ENCODE results near the gene FADS3. TPM values are rescaled to one million over a fixed set of nuclear protein-coding genes. Genes with fewer than 3 reads are reported as not detected.

FADS3 gene
- total and polyA plus RNA-seq, 2 of the 13 experiments (the other 11 are each of a cell fraction or from before 2014, with no cell fraction given), result 13.4 to 23.2 TPM

DNA sequence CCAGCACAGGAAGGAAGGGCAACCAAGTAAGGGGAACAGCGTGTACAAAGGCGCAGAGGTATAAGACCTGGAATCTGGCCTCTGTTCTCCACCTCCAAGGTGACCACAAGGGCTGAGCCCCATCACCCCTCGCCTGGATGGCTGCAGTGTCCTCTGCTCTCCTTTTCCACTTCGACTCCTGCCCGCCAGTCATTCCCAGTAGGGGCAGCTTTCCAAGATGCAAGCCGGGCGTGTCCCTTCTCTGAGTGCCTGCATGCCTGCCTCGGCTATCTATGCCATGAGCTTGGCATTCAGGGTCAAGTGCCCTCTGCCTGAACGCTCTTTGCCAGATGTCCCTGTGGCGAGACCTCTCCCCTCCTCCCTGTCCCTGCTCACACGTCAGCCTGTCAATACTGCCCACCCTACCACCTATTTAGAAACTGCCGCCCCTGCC is 17.0 kb downstream of the FADS3 start:
- Histone ChIP-seq H4K20me1 (ENCODE audit: insufficient read depth, low read length) (no peaks in the 10 kb centered on the region), H3K4me1 (ENCODE audit: insufficient read depth, low read length) (peaks cover 22% of the 10 kb centered on the region), H2AFZ (ENCODE audit: low read length) (no peak overlapping the region), H3K4me2 (ENCODE audit: low read depth, low read length) (no peak overlapping the region), H3K79me2 (ENCODE audit: insufficient read depth, low read length) (no peaks in the 10 kb centered on the region), H3K27ac (ENCODE audit: extremely low read length, insufficient read depth, low read length) (no peak overlapping the region), H3K9me3 (ENCODE audit: low read length) (no peaks in the 10 kb centered on the region), H3K36me3 (replicated peaks in 1 of 2; ENCODE audit: control insufficient read depth in 1 of 2, insufficient read depth in 2 of 2, low read length in 2 of 2) (no peaks in the 10 kb centered on the region; a peak in 1 of 5 replicates), H3K4me3 (replicated peaks in 1 of 3; ENCODE audit: insufficient read depth in 1 of 3, low read depth in 2 of 3, low read length in 3 of 3) (no peak overlapping the region), H3K27me3 (ENCODE audit: control insufficient read depth in 1 of 2, insufficient read depth in 2 of 2, low read length in 2 of 2) (0 out of 5 replicates have a peak, but pooled peaks cover 0 to 6% of the 10 kb centered on the region in 2 experiments), H3K9ac (ENCODE audit: insufficient read depth, low read depth, low read length) (no peak overlapping the region)
- no peak for FAIRE-seq
- POLR2A ChIA-PET, result no interaction called here
- BruUV-seq (replicated peaks), result no TSS peak
- DNase-seq (ENCODE audit: low spot score), result no peak
- CTCF ChIA-PET (ENCODE audit: low intra/inter-chr PET ratio, low total read pairs), result no interaction called here
- ATAC-seq, result no peak
- intact Hi-C loops (cut with micrococcal nuclease; ENCODE audit: unreplicated experiment), result no loop called here
- in situ Hi-C loops (cut with HindIII; ENCODE audit: extremely low pct_ligation_motif_present, low pct_unique_long_range_greater_than_20kb), result loop anchor here (5.0 kb wide), 1 partner anchor 188 kb away; no protein-coding TSS in a partner anchor
- WGBS (ENCODE audit: low lambda C conversion rate), result 94% methylated on average over 10 of the region's 12 CpGs
- TF ChIP-seq ATF7-NPFF (CRISPR knock-in tag; IDR thresholded peaks at IDR 0.05; ENCODE audit: low read depth), result no peak

DNA sequence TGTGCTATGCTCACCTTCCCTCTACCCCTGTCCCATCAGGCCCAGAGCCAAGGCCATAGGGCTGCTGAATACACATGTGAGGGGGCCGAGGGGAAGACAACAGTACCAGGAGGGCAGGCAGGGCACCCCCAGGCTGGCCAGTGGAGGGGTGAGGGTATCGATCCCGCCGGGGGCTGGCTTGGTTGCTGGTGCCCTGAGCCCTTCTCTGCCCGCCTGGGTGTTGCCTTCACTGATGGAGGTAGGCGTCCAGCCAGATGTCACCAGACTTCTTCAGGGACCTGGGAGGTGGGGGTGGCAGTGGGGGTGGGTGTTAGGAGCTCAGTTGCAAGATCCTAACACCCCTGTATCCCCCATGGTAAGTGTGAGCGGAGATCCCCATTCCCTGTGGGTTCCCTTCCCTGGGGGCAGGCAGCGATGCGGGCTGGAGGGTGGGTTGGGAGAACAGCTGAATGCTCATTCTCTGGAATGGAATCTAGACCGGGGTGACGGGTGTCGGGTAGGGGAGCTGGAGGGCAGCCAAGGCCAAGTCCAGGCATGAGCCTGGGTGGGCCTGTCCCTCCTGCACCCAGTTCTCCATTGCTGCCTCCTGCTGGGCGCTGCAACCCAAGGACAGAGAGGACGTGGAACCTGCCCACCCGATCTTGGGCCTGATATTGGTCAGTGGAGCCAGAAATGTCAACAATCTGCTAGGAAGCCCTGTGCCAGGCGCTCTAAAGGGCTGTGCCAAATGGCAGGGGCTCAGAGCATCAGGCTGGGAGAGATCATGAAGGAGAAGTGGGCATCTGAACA is 17.6 kb downstream of the FADS3 start:
- ATAC-seq (no peak), DNase-seq (ENCODE audit: low spot score) (no peak), FAIRE-seq (no peak)
- Histone ChIP-seq H3K4me3 (replicated peaks in 1 of 3; ENCODE audit: insufficient read depth in 1 of 3, low read depth in 2 of 3, low read length in 3 of 3) (no peak overlapping the region), H3K27me3 (ENCODE audit: control insufficient read depth in 1 of 2, insufficient read depth in 2 of 2, low read length in 2 of 2) (0 out of 5 replicates have a peak, but pooled peaks cover 0 to 6% of the 10 kb centered on the region in 2 experiments), H3K36me3 (replicated peaks in 1 of 2; ENCODE audit: control insufficient read depth in 1 of 2, insufficient read depth in 2 of 2, low read length in 2 of 2) (no peaks in the 10 kb centered on the region; a peak in 1 of 5 replicates), H3K9ac (ENCODE audit: insufficient read depth, low read depth, low read length) (no peak overlapping the region), H3K27ac (ENCODE audit: extremely low read length, insufficient read depth, low read length) (no peak overlapping the region), H3K9me3 (ENCODE audit: low read length) (no peaks in the 10 kb centered on the region), H2AFZ (ENCODE audit: low read length) (no peak overlapping the region), H3K4me2 (ENCODE audit: low read depth, low read length) (no peak overlapping the region), H4K20me1 (ENCODE audit: insufficient read depth, low read length) (no peaks in the 10 kb centered on the region), H3K4me1 (ENCODE audit: insufficient read depth, low read length) (peaks cover 26% of the 10 kb centered on the region), H3K79me2 (ENCODE audit: insufficient read depth, low read length) (no peaks in the 10 kb centered on the region)
- ChIA-PET CTCF (ENCODE audit: low intra/inter-chr PET ratio, low total read pairs) (no interaction called here), POLR2A (no interaction called here)
- intact Hi-C loops (cut with micrococcal nuclease; ENCODE audit: unreplicated experiment), result no loop called here
- no TSS peak for BruUV-seq (replicated peaks)
- in situ Hi-C loops (cut with HindIII; ENCODE audit: extremely low pct_ligation_motif_present, low pct_unique_long_range_greater_than_20kb), result loop anchor here (5.0 kb wide), 1 partner anchor 189 kb away; no protein-coding TSS in a partner anchor
- 82% methylated on average over 14 of the region's 16 CpGs for WGBS (ENCODE audit: low lambda C conversion rate)
- no peak for TF ChIP-seq RAD51 (IDR thresholded peaks at IDR 0.05; ENCODE audit: borderline replicate concordance)
- TF ChIP-seq SIX4 (CRISPR knock-in tag; IDR thresholded peaks at IDR 0.05), result no peak
- no peak for TF ChIP-seq ZNF614 (CRISPR knock-in tag; IDR thresholded peaks at IDR 0.05; ENCODE audit: borderline replicate concordance)
- TF ChIP-seq MAFK (conservative IDR thresholded peaks at IDR 0.05 in 1 of 2, IDR thresholded peaks at IDR 0.05 in 1 of 2; ENCODE audit: low read length in 2 of 2), result no peak
- TF ChIP-seq, protein P1, sequence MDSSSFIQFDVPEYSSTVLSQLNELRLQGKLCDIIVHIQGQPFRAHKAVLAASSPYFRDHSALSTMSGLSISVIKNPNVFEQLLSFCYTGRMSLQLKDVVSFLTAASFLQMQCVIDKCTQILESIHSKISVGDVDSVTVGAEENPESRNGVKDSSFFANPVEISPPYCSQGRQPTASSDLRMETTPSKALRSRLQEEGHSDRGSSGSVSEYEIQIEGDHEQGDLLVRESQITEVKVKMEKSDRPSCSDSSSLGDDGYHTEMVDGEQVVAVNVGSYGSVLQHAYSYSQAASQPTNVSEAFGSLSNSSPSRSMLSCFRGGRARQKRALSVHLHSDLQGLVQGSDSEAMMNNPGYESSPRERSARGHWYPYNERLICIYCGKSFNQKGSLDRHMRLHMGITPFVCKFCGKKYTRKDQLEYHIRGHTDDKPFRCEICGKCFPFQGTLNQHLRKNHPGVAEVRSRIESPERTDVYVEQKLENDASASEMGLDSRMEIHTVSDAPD (CRISPR knock-in tag; IDR thresholded peaks at IDR 0.05), result no peak
- TF ChIP-seq SRSF9 (IDR thresholded peaks at IDR 0.05; ENCODE audit: borderline replicate concordance, insufficient read depth, low read depth, low read length, poor library complexity, severe bottlenecking), result no peak
- TF ChIP-seq KAT7 (CRISPR knock-in tag; IDR thresholded peaks at IDR 0.05; ENCODE audit: borderline replicate concordance), result no peak
- no peak for TF ChIP-seq ZNF703 (CRISPR knock-in tag; IDR thresholded peaks at IDR 0.05; ENCODE audit: borderline replicate concordance)
- TF ChIP-seq HNF4A (CRISPR knock-in tag; IDR thresholded peaks at IDR 0.05), result no peak
- no peak for TF ChIP-seq RCOR2 (CRISPR knock-in tag; IDR thresholded peaks at IDR 0.05)
- TF ChIP-seq, protein P2, sequence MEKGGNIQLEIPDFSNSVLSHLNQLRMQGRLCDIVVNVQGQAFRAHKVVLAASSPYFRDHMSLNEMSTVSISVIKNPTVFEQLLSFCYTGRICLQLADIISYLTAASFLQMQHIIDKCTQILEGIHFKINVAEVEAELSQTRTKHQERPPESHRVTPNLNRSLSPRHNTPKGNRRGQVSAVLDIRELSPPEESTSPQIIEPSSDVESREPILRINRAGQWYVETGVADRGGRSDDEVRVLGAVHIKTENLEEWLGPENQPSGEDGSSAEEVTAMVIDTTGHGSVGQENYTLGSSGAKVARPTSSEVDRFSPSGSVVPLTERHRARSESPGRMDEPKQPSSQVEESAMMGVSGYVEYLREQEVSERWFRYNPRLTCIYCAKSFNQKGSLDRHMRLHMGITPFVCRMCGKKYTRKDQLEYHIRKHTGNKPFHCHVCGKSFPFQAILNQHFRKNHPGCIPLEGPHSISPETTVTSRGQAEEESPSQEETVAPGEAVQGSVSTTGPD (CRISPR knock-in tag; IDR thresholded peaks at IDR 0.05), result no peak
- TF ChIP-seq ZSCAN30 (CRISPR knock-in tag; IDR thresholded peaks at IDR 0.05), result no peak
